GM21619 (cell line): ENCODE data around the gene INPP5B.
"Not testable (repeated sequence)": the region's sequence is repeated elsewhere in the genome, so short reads cannot be mapped to it uniquely, and the experiment has no call there.

ENCODE experiments used
- ATAC-seq: cut with Tn5 transposase; IDR thresholded peaks from one replicate; pipeline ENCODE4 v1.9.1; 2021; ENCODE audit not compliant: unreplicated experiment

The INPP5B gene

GRCh38 chr1:37946703-37947360, at the start of gene INPP5B:
Gene INPP5B, minus strand, starts transcription at chr1:37947053. Its CDS starts 745 bp downstream, at chr1:37946308.
- peak; percentile 89 for ATAC-seq

GRCh38 chr1:37995751-37996345, 49.0 kb upstream of the INPP5B start:
- no peak for ATAC-seq

- no peak for ATAC-seq
Measured at GRCh38 chr1:37994886-37995566, 48.2 kb upstream of the INPP5B start.

GRCh38 chr1:37989361-37989930, 42.6 kb upstream of the INPP5B start:
- peak; percentile 24 for ATAC-seq

GRCh38 chr1:37987679-37988078, 40.8 kb upstream of the INPP5B start:
- no peak for ATAC-seq

GRCh38 chr1:37983546-37983945, 36.7 kb upstream of the INPP5B start:
- ATAC-seq, result no peak

GRCh38 chr1:37978541-37978940, 31.7 kb upstream of the INPP5B start:
- ATAC-seq, result no peak

- ATAC-seq, result not testable (repeated sequence)
Measured at GRCh38 chr1:37975083-37975482, 28.2 kb upstream of the INPP5B start.

GRCh38 chr1:37974567-37974966, 27.7 kb upstream of the INPP5B start:
- no peak for ATAC-seq

- not testable (repeated sequence) for ATAC-seq
Measured at GRCh38 chr1:37973684-37974083, 26.8 kb upstream of the INPP5B start.

GRCh38 chr1:37965301-37965700, 18.4 kb upstream of the INPP5B start:
- ATAC-seq, result no peak

- ATAC-seq, result not testable (repeated sequence)
Measured at GRCh38 chr1:37964106-37964505, 17.3 kb upstream of the INPP5B start.

GRCh38 chr1:37958690-37959089, 11.8 kb upstream of the INPP5B start:
- no peak for ATAC-seq

- no peak for ATAC-seq
Measured at GRCh38 chr1:37955685-37956084, 8.8 kb upstream of the INPP5B start.

GRCh38 chr1:37954316-37954971, 7.6 kb upstream of the INPP5B start:
- ATAC-seq, result no peak

- no peak for ATAC-seq
Measured at GRCh38 chr1:37952738-37953137, 5.9 kb upstream of the INPP5B start.

GRCh38 chr1:37951783-37952624, 5.2 kb upstream of the INPP5B start:
- ATAC-seq, result no peak

- no peak for ATAC-seq
Measured at GRCh38 chr1:37951041-37951782, 4.4 kb upstream of the INPP5B start.

GRCh38 chr1:37949524-37950152, 2.8 kb upstream of the INPP5B start:
- ATAC-seq, result no peak
